ENCODE data around the gene TJP2. TPM values are rescaled to one million over a fixed set of nuclear protein-coding genes. Genes with fewer than 3 reads are reported as not detected.

Gene TJP2
- total and polyA plus RNA-seq, 2 donors (not counting 3 experiments of a cell fraction or from before 2014, with no cell fraction given) = 83.0 to 168 TPM

GRCh38 chr9:69178583-69179011, 4.5 kb downstream of the TJP2 start:
- dilution Hi-C loops (cut with MboI; ENCODE audit: extremely low pct_ligation_motif_present, low sequenced_read_pairs) (no loop called here), intact Hi-C loops (cut with micrococcal nuclease) (no loop called here)
- TF ChIP-seq, protein P1, sequence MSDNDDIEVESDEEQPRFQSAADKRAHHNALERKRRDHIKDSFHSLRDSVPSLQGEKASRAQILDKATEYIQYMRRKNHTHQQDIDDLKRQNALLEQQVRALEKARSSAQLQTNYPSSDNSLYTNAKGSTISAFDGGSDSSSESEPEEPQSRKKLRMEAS (IDR thresholded peaks at IDR 0.05; ENCODE audit: insufficient read depth, insufficient read length) = no peak
- TF ChIP-seq GATA2 (IDR thresholded peaks at IDR 0.05; ENCODE audit: insufficient read depth, insufficient read length, low read depth, low read length) (peak; percentile 82), MYC (IDR thresholded peaks at IDR 0.05; ENCODE audit: low read depth, low read length) (no peak), JUN (IDR thresholded peaks at IDR 0.05; ENCODE audit: borderline replicate concordance, insufficient read depth, insufficient read length, low read depth) (peak; percentile 44), POLR2AphosphoS5 (IDR thresholded peaks at IDR 0.05; ENCODE audit: insufficient read depth, low read depth, low read length) (no peak), POLR2A (IDR thresholded peaks at IDR 0.05; ENCODE audit: low read depth, low read length) (no peak), EZH2 (IDR thresholded peaks at IDR 0.05; ENCODE audit: borderline replicate concordance, low read depth, low read length, severe bottlenecking) (no peak), FOS (IDR thresholded peaks at IDR 0.05; ENCODE audit: borderline replicate concordance, insufficient read depth, low read length) (peak; percentile 57), CTCF (IDR thresholded peaks at IDR 0.05; ENCODE audit: extremely low read depth in 1 of 2, insufficient read depth in 1 of 2, low read depth in 1 of 2, low read length in 2 of 2) (no peak)
- Histone ChIP-seq H3K9me3 (replicated peaks; ENCODE audit: control insufficient read depth, insufficient read depth, low read length) (no peaks in the 10 kb centered on the region), H3K9ac (replicated peaks; ENCODE audit: extremely low read depth, insufficient read depth, low read length) (no peak overlapping the region), H4K20me1 (replicated peaks; ENCODE audit: control insufficient read depth, extremely low read depth, insufficient read depth, low read length) (no peaks in the 10 kb centered on the region), H3K4me3 (replicated peaks in 1 of 3; ENCODE audit: insufficient read depth in 1 of 3, low read depth in 1 of 3, low read length in 3 of 3) (no peak overlapping the region), H3K9me1 (replicated peaks; ENCODE audit: control insufficient read depth, extremely low read depth, insufficient read depth, low read length) (no peaks in the 10 kb centered on the region), H3K4me2 (ENCODE audit: insufficient read depth, low read length) (peak overlapping the region; percentile 77), H2AFZ (ENCODE audit: low read depth, low read length) (no peak overlapping the region), H3K27ac (ENCODE audit: insufficient read depth, low read depth, low read length) (peak overlapping the region; percentile 50), H3K79me2 (ENCODE audit: control insufficient read depth, insufficient read depth, low read length) (peaks cover 86% of the 10 kb centered on the region), H3K4me1 (ENCODE audit: control insufficient read depth, extremely low read depth, insufficient read depth, low read length) (peaks cover 62% of the 10 kb centered on the region), H3K36me3 (ENCODE audit: control insufficient read depth in 2 of 2, extremely low read depth in 1 of 2, insufficient read depth in 2 of 2, low read length in 2 of 2) (no peaks in the 10 kb centered on the region), H3K27me3 (ENCODE audit: control insufficient read depth in 2 of 2, insufficient read depth in 2 of 2, low read length in 2 of 2) (no peaks in the 10 kb centered on the region)
- POLR2A ChIA-PET = interaction anchor here (0.6 to 1.0 kb wide), 3 partner anchors 53 to 68 kb away, joined by 3 to 4 read pairs (median 4); no protein-coding TSS in a partner anchor
- DNase-seq (ENCODE audit: low read depth, low spot score) (peak; percentile 33), FAIRE-seq (no peak)
- CTCF ChIA-PET = interaction anchor here (0.9 to 6.7 kb wide), 10 partner anchors 9 to 124 kb away, joined by 3 to 38 read pairs (median 6); no protein-coding TSS in a partner anchor
- no TSS peak for BruUV-seq (replicated peaks)

Measured in endothelial cell of umbilical vein (primary cell).